ENCODE results near the gene RBBP8NL. TPM values are rescaled to one million over a fixed set of nuclear protein-coding genes. Genes with fewer than 3 reads are reported as not detected.

Gene RBBP8NL
- total and polyA plus RNA-seq, 2 of the 8 experiments (the other 6 are each of a cell fraction or from before 2014, with no cell fraction given) = 0.43 to 0.48 TPM

DNA sequence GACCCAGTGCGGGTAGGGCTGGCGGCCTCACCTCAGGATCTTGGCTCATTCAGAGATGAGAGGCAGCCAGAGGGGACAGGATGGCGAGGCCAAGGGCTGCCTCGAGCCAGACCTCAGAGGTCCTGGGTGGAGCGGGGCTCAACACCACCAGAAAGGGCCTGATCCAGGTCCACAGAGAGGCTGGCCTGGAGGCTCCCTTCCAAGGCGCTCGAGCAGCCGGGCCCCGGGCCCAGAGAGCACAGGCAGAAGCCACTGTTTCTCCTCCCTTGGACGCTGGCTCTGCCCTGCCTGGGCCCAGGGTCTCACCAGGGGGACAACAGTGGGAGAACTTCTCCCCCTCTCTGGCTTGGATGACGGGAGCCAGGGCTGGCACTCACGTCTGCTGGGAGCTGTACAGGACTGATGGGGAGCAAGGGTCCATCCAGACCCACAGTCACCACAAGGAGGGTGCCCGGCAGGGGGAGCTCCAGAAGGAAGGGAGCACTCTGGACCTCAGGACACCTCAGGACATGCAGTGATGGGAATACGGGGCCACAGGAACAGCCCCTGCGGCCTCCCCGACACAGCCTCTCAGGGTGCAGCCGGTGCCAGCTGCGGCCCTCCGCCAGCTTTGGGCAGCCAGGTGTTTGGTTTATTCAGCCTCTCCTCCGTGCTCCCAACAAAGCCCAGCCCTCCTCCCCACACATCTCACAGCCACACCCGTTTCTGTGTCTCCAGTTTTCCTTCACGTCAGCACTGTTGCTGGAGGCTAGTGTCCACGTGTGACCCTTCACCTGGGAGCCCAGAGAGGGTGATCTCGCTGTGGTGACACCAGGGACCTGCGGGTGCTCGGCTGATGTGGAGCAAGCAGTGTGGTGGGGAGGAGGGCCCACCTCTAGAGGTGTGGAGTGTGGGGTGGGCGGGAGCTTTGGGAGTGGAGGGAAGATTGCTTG, 31.8 kb downstream of the RBBP8NL start:
- no peaks in the 10 kb centered on the region; the same call in 1 of the 2 replicates for H3K79me1 ChIP-seq (ENCODE audit: low read depth, low read length)
- H2BK120ac ChIP-seq (replicated peaks; ENCODE audit: low read depth, low read length) = no peak overlapping the region
- 90% methylated on average over 25 of the region's 27 CpGs; no CpG with 5 or more reads in 1 of the 2 experiments for WGBS, 2 experiments (ENCODE audit: extremely low coverage in 1 of 2, insufficient coverage in 1 of 2, insufficient read length in 1 of 2, insufficient replicate concordance in 2 of 2, low coverage in 1 of 2, low lambda C conversion rate in 2 of 2, missing lambda C conversion rate in 1 of 2)
- H3K14ac ChIP-seq (ENCODE audit: insufficient read length) = no peak overlapping the region
- no peak overlapping the region for H4K5ac ChIP-seq (ENCODE audit: insufficient read length, low read depth, low read length)
- FAIRE-seq (no peak), DNase-seq (ENCODE audit: low read depth in 1 of 2, low spot score in 2 of 2) (no peak)
- no peak overlapping the region for H2AK5ac ChIP-seq (ENCODE audit: low read depth, low read length)
- no peaks in the 10 kb centered on the region for H3K4me1 ChIP-seq (replicated peaks in 1 of 4; ENCODE audit: control insufficient read depth in 3 of 4, insufficient read depth in 4 of 4, low read length in 3 of 4)
- no peak overlapping the region for H2BK5ac ChIP-seq (ENCODE audit: low read depth, low read length)
- no peak overlapping the region for H2BK20ac ChIP-seq (ENCODE audit: low read length)
- H2BK12ac ChIP-seq (ENCODE audit: low read depth, low read length) = no peak overlapping the region
- no peaks in the 10 kb centered on the region for H3K79me2 ChIP-seq (ENCODE audit: control insufficient read depth in 1 of 2, insufficient read depth in 2 of 2, low read length in 2 of 2)
- no peak overlapping the region for H4K91ac ChIP-seq (replicated peaks; ENCODE audit: insufficient read length, low read length)
- H2AFZ ChIP-seq (ENCODE audit: low read length) = no peak overlapping the region
- ChIA-PET POLR2A (ENCODE audit: partially characterized antibody) (interaction anchor here (0.6 to 3.2 kb wide), 6 partner anchors 8 to 947 kb away, joined by 3 to 18 read pairs (median 3); partner anchors contain the start of genes LAMA5 and RPS21), CTCF (ENCODE audit: partially characterized antibody) (interaction anchor here (0.6 to 9.6 kb wide), 11 partner anchors 7 to 531 kb away, joined by 3 to 103 read pairs (median 3); no protein-coding TSS in a partner anchor)
- H3K56ac ChIP-seq (replicated peaks; ENCODE audit: insufficient read length, low read depth, low read length) = no peak overlapping the region
- no peak overlapping the region for H3K23ac ChIP-seq (ENCODE audit: insufficient read length)
- H3K18ac ChIP-seq (ENCODE audit: extremely low read depth, low read length) = no peak overlapping the region
- H4K8ac ChIP-seq (ENCODE audit: extremely low read depth, insufficient read depth, low read length) = peak overlapping the region; percentile 51; the same call in 1 of the 2 replicates
- peaks cover 0 to 2% of the 10 kb centered on the region in 2 experiments; a peak in 1 of 4 replicates for H3K9me3 ChIP-seq (ENCODE audit: insufficient read depth in 2 of 2, low read depth in 1 of 2, low read length in 1 of 2)
- 0 out of 2 replicates have a peak overlapping the region, but pooled peaks have one; percentile 16 for H2BK15ac ChIP-seq (ENCODE audit: low read length)
- no peak overlapping the region for H3K9ac ChIP-seq (replicated peaks in 1 of 4; ENCODE audit: extremely low read depth in 1 of 4, low read depth in 3 of 4, low read length in 3 of 4)
- no peak overlapping the region for H3K4ac ChIP-seq (replicated peaks; ENCODE audit: insufficient read length, low read depth, low read length)
- H4K20me1 ChIP-seq (replicated peaks in 1 of 2; ENCODE audit: control insufficient read depth in 1 of 2, insufficient read depth in 2 of 2, low read length in 2 of 2) = peaks cover 0 to 8% of the 10 kb centered on the region in 2 experiments
- peaks cover 0 to 6% (median 0%) of the 10 kb centered on the region in 4 experiments; a peak in 2 of 8 replicates for H3K36me3 ChIP-seq (ENCODE audit: control insufficient read depth in 2 of 4, insufficient read depth in 4 of 4, low read length in 3 of 4)
- H3K23me2 ChIP-seq (ENCODE audit: low read depth, low read length) = peaks cover 6% of the 10 kb centered on the region; the same call in 1 of the 2 replicates
- H3K4me2 ChIP-seq (ENCODE audit: insufficient read depth in 1 of 2, low read depth in 2 of 2, low read length in 2 of 2) = no peak overlapping the region
- H3K4me3 ChIP-seq (ENCODE audit: extremely low read depth in 1 of 4, insufficient read depth in 2 of 4, low read depth in 3 of 4, low read length in 4 of 4) = no peak overlapping the region
- H3K27ac ChIP-seq (ENCODE audit: low read depth, low read length) = no peak overlapping the region
- H3K27me3 ChIP-seq (replicated peaks in 1 of 4; ENCODE audit: control insufficient read depth in 3 of 4, extremely low read depth in 1 of 4, insufficient read depth in 3 of 4, low read length in 3 of 4) = no peaks in the 10 kb centered on the region
- TF ChIP-seq BRCA1 (IDR thresholded peaks at IDR 0.05; ENCODE audit: low read depth, low read length) (no peak), SIRT6 (IDR thresholded peaks at IDR 0.05; ENCODE audit: low read length) (no peak), TBP (IDR thresholded peaks at IDR 0.05; ENCODE audit: low read depth, low read length) (no peak), ZNF274 (IDR thresholded peaks at IDR 0.05; ENCODE audit: borderline replicate concordance, extremely low read depth, low read length) (no peak), HDAC6 (IDR thresholded peaks at IDR 0.05; ENCODE audit: low read depth, low read length) (no peak), NANOG (IDR thresholded peaks at IDR 0.05; ENCODE audit: insufficient read depth, low read depth, low read length, poor library complexity, severe bottlenecking) (no peak), TEAD4 (IDR thresholded peaks at IDR 0.05; ENCODE audit: low read depth, low read length) (no peak), TCF12 (IDR thresholded peaks at IDR 0.05; ENCODE audit: low read depth, low read length) (no peak), RAD21 (IDR thresholded peaks at IDR 0.05 in 1 of 2, conservative IDR thresholded peaks at IDR 0.05 in 1 of 2; ENCODE audit: low read depth in 2 of 2, low read length in 2 of 2) (peak in 1 of 2 experiments; percentile 14; a peak in 1 of 4 replicates), KDM5A (IDR thresholded peaks at IDR 0.05; ENCODE audit: low read length) (no peak), KDM4A (IDR thresholded peaks at IDR 0.05; ENCODE audit: low read depth, low read length, severe bottlenecking) (no peak)

All from H1 (cell line).